GM23338 (cell line): ENCODE measurements around the gene FCRL5. TPM values are rescaled to one million over a fixed set of nuclear protein-coding genes. Genes with fewer than 3 reads are reported as not detected.
A peak's percentile ranks its signal among the peaks of the same experiment; 100 is the strongest.

Source experiments
- ATAC-seq: fragments of 200-7000 bp; cut with Tn5 transposase; 3 replicates; pipeline ENCODE4 v1.9.1; 2020
- DNase-seq: peaks from one replicate; pipeline ENCODE4 v3.0.0-alpha.2; 2015; ENCODE audit warnings: low spot score
- H2AFZ ChIP-seq: fragments of 200-600 bp; sonication (generic); 2 replicates; pipeline ENCODE4 v1.8.0; 2016; ENCODE audit warnings: antibody characterized with exemption, mild to moderate bottlenecking, moderate library complexity
- H3F3A ChIP-seq: fragments of 200-600 bp; sonication (generic); replicated peaks from 2 replicates; pipeline ENCODE4 v1.8.0; 2017; ENCODE audit warnings: antibody characterized with exemption, mixed run types, low read depth
- H3K27ac ChIP-seq: fragments of 200-600 bp; sonication (generic); 2 replicates; pipeline ENCODE4 v1.6.1; 2016; ENCODE audit warnings: low read depth
- H3K27me3 ChIP-seq: fragments of 200-600 bp; sonication (generic); 2 replicates; pipeline ENCODE4 v1.8.0; 2016; ENCODE audit warnings: mild to moderate bottlenecking, mixed run types, moderate library complexity; ENCODE audit not compliant: insufficient read depth
- H3K36me3 ChIP-seq: fragments of 200-600 bp; sonication (generic); 2 replicates; pipeline ENCODE4 v1.8.0; 2016; ENCODE audit warnings: mild to moderate bottlenecking; ENCODE audit not compliant: insufficient read depth
- H3K4me1 ChIP-seq: fragments of 200-600 bp; sonication (generic); 2 replicates; pipeline ENCODE4 v1.8.0; 2016; ENCODE audit warnings: mild to moderate bottlenecking, moderate library complexity; ENCODE audit not compliant: insufficient read depth
- H3K4me2 ChIP-seq: fragments of 200-600 bp; sonication (generic); 2 replicates; pipeline ENCODE4 v1.7.1; 2017; ENCODE audit warnings: mixed run types
- H3K4me3 ChIP-seq: fragments of 200-600 bp; sonication (generic); 2 replicates; pipeline ENCODE4 v1.6.1; 2016; ENCODE audit warnings: mixed run types
- H3K79me2 ChIP-seq: fragments of 200-600 bp; sonication (generic); replicated peaks from 2 replicates; pipeline ENCODE4 v1.8.0; 2017; ENCODE audit warnings: mild to moderate bottlenecking; ENCODE audit not compliant: insufficient read depth
- H3K9me2 ChIP-seq: fragments of 200-600 bp; sonication (generic); 2 replicates; pipeline ENCODE4 v1.8.0; 2017; ENCODE audit not compliant: insufficient read depth
- H4K20me1 ChIP-seq: fragments of 200-600 bp; sonication (generic); replicated peaks from 2 replicates; pipeline ENCODE4 v1.8.0; 2017; ENCODE audit warnings: mild to moderate bottlenecking; ENCODE audit not compliant: insufficient read depth
- H3K27ac Mint-ChIP-seq: 2 replicates; pipeline ENCODE4 v1.8.0; 2020; ENCODE audit warnings: inconsistent platforms, mild to moderate bottlenecking, moderate library complexity, mixed read lengths
- H3K27me3 Mint-ChIP-seq: 3 replicates; pipeline ENCODE4 v1.8.0; 2022; ENCODE audit warnings: low read depth, mild to moderate bottlenecking, moderate library complexity, mixed read lengths, inconsistent platforms; ENCODE audit not compliant: insufficient read depth, poor library complexity
- H3K36me3 Mint-ChIP-seq: 3 replicates; pipeline ENCODE4 v1.8.0; 2021; ENCODE audit warnings: low read depth, mild to moderate bottlenecking, inconsistent platforms, moderate library complexity, mixed read lengths
- H3K4me1 Mint-ChIP-seq: 3 replicates; pipeline ENCODE4 v1.8.0; 2020; ENCODE audit warnings: mild to moderate bottlenecking, inconsistent platforms, mixed read lengths
- H3K4me3 Mint-ChIP-seq: 3 replicates; pipeline ENCODE4 v1.8.0; 2021; ENCODE audit warnings: moderate library complexity, mild to moderate bottlenecking, inconsistent platforms, mixed read lengths
- H3K9me3 Mint-ChIP-seq: 3 replicates; pipeline ENCODE4 v1.8.0; 2020; ENCODE audit warnings: moderate library complexity, mild to moderate bottlenecking, inconsistent platforms, mixed read lengths
- CREB1 ChIP-seq: fragments of 250-450 bp; sonication (Bioruptor Pico); IDR thresholded peaks from 2 replicates; pipeline ENCODE4 v1.5.0; 2020; ENCODE audit warnings: low read depth, mild to moderate bottlenecking, moderate library complexity
- CTCF ChIP-seq, 2 experiments: fragments of 200-600 bp in 1 of 2; sonication (generic) in 1 of 2; conservative IDR thresholded peaks; 2 replicates each; pipeline versions ENCODE4 v1.5.1 to v1.6.1; 2016 to 2017; ENCODE audit warnings: antibody characterized with exemption in 2 of 2, low read depth in 2 of 2, mild to moderate bottlenecking in 2 of 2, moderate library complexity in 1 of 2
- ETS1 ChIP-seq: IDR thresholded peaks from 2 replicates; pipeline ENCODE4 v1.6.1; 2016; ENCODE audit warnings: antibody characterized with exemption
- EZH2 ChIP-seq: fragments of 200-600 bp; sonication (generic); IDR thresholded peaks from one replicate; pipeline ENCODE4 v1.8.0; 2017; ENCODE audit warnings: antibody characterized with exemption, mild to moderate bottlenecking, low read depth; ENCODE audit not compliant: unreplicated experiment
- JUNB ChIP-seq: IDR thresholded peaks from one replicate; pipeline ENCODE4 v1.6.1; 2016; ENCODE audit warnings: antibody characterized with exemption; ENCODE audit not compliant: unreplicated experiment
- NANOG ChIP-seq: IDR thresholded peaks from 2 replicates; pipeline ENCODE4 v1.6.1; 2016; ENCODE audit warnings: antibody characterized with exemption, borderline replicate concordance
- POLR2AphosphoS5 ChIP-seq: IDR thresholded peaks from 2 replicates; pipeline ENCODE4 v1.6.1; 2016; ENCODE audit warnings: antibody characterized with exemption, low read depth
- REST ChIP-seq: IDR thresholded peaks from one replicate; pipeline ENCODE4 v1.6.1; 2018; ENCODE audit warnings: antibody characterized with exemption; ENCODE audit not compliant: unreplicated experiment
- STAT1 ChIP-seq: IDR thresholded peaks from one replicate; pipeline ENCODE4 v1.6.1; 2016; ENCODE audit warnings: antibody characterized with exemption; ENCODE audit not compliant: unreplicated experiment
- ZNF331 ChIP-seq: fragments of 250-450 bp; sonication (Bioruptor Pico); IDR thresholded peaks from 2 replicates; pipeline ENCODE4 v1.5.0; 2020; ENCODE audit warnings: low read depth, mild to moderate bottlenecking, moderate library complexity
- long read RNA-seq: library from polyadenylated mRNA; unstranded; transcript quantifications from one replicate; pipeline ENCODE4 v2.0.0, GENCODE V29; 2020; ENCODE audit not compliant: unreplicated experiment
- polyA plus RNA-seq: library from polyadenylated mRNA; unstranded; fragments of >200 nt; fragmentation: Nextera tagmentation; extraction: Ambion mirVana; gene quantifications from 2 replicates; pipeline ENCODE4 v1.2.1, GENCODE V29; 2016
- total RNA-seq: library from RNA; depleted of rRNA; stranded (reverse); fragments of >200 nt; shearing (Covaris generic); gene quantifications from 2 replicates; pipeline ENCODE4 v1.2.3, GENCODE V29; 2014; rRNA removed

Gene FCRL5
- total RNA-seq, result 2.8 and 3.1 TPM in 2 replicates
- polyA plus RNA-seq, result 0.54 and 0.79 TPM in 2 replicates
- long read RNA-seq, partial matches to known transcripts, result 0 of 2 reads
- long read RNA-seq, other reads (novel, unspliced or antisense), result 2 of 2 reads

- H3K27me3 ChIP-seq, result no peaks in the 10 kb centered on the region
- H3K36me3 ChIP-seq, result no peaks in the 10 kb centered on the region
- no peaks in the 10 kb centered on the region for H3K27me3 Mint-ChIP-seq
- H3K27ac ChIP-seq, result no peak within 1 kb of the TSS
- no peaks in the 10 kb centered on the region for H3K9me3 Mint-ChIP-seq
- H3F3A ChIP-seq, result no peaks in the 10 kb centered on the region
- H2AFZ ChIP-seq, result 0 out of 2 replicates have a peak within 1 kb of the TSS, but pooled peaks have one; percentile 32
- no peaks in the 10 kb centered on the region for H3K36me3 Mint-ChIP-seq
- DNase-seq, result no peak
- H4K20me1 ChIP-seq, result no peaks in the 10 kb centered on the region
- no peak within 1 kb of the TSS for H3K4me3 ChIP-seq
- H3K79me2 ChIP-seq, result no peaks in the 10 kb centered on the region
- no peak within 1 kb of the TSS for H3K4me3 Mint-ChIP-seq
- H3K9me2 ChIP-seq, result no peaks in the 10 kb centered on the region
- no peak within 1 kb of the TSS for H3K27ac Mint-ChIP-seq
- TF ChIP-seq REST, result no peak
- no peak for TF ChIP-seq CREB1 (CRISPR knock-in tag)
- no peak for TF ChIP-seq CTCF (conservative IDR thresholded peaks at IDR 0.05; ENCODE audit: low read depth in 2 of 2)
- no peak for TF ChIP-seq NANOG
- no peaks in the 10 kb centered on the region for H3K4me1 Mint-ChIP-seq
- H3K4me1 ChIP-seq, result no peaks in the 10 kb centered on the region; the same call in 1 of the 2 replicates
- ATAC-seq, result no peak
- no peak within 1 kb of the TSS for H3K4me2 ChIP-seq
Observed at GRCh38 chr1:157551694-157552693, at the start of gene FCRL5. Gene FCRL5, minus strand, starts transcription at chr1:157552515. Its CDS starts 153 bp downstream, at chr1:157552362.

GRCh38 chr1:157600236-157600635 is 47.9 kb upstream of the FCRL5 start:
- no peaks in the 10 kb centered on the region for H3K27me3 ChIP-seq
- no peak overlapping the region for H3K27ac ChIP-seq
- no peaks in the 10 kb centered on the region for H3K27me3 Mint-ChIP-seq
- no peaks in the 10 kb centered on the region for H3K36me3 ChIP-seq
- no peak overlapping the region for H2AFZ ChIP-seq
- H3K36me3 Mint-ChIP-seq, result no peaks in the 10 kb centered on the region
- no peak overlapping the region for H3K4me3 Mint-ChIP-seq
- no peak overlapping the region for H3K4me3 ChIP-seq
- H3K9me2 ChIP-seq, result peaks cover 2% of the 10 kb centered on the region; the same call in 1 of the 2 replicates
- DNase-seq (no peak), ATAC-seq (no peak)
- no peaks in the 10 kb centered on the region for H4K20me1 ChIP-seq
- no peaks in the 10 kb centered on the region for H3K4me1 Mint-ChIP-seq
- H3K4me1 ChIP-seq, result no peaks in the 10 kb centered on the region
- no peaks in the 10 kb centered on the region for H3K9me3 Mint-ChIP-seq
- no peak overlapping the region for H3K27ac Mint-ChIP-seq
- H3K79me2 ChIP-seq, result no peaks in the 10 kb centered on the region
- no peak overlapping the region for H3K4me2 ChIP-seq
- H3F3A ChIP-seq, result no peaks in the 10 kb centered on the region
- TF ChIP-seq POLR2AphosphoS5 (no peak), JUNB (no peak), EZH2 (no peak), ETS1 (no peak), ZNF331 (CRISPR knock-in tag) (no peak), CTCF (conservative IDR thresholded peaks at IDR 0.05; ENCODE audit: low read depth in 2 of 2) (no peak), STAT1 (no peak)
